Testis (tissue), 2 donors: Measurements from ENCODE around the gene STARD5.

Experiments
- CTCF ChIP-seq, 3 experiments: fragments of 450-650 bp in 2 of 3; fragments of 200-600 bp in 1 of 3; sonication (generic) in 1 of 3; IDR thresholded peaks; one replicate each; pipeline ENCODE4 v1.5.1; 2016 to 2019; ENCODE audit warnings: antibody characterized with exemption in 3 of 3, mild to moderate bottlenecking in 2 of 3, moderate library complexity in 1 of 3
- POLR2A ChIP-seq: fragments of 450-650 bp; IDR thresholded peaks from one replicate; pipeline ENCODE4 v1.6.1; 2017; ENCODE audit warnings: antibody characterized with exemption, mild to moderate bottlenecking, moderate library complexity

GRCh38 chr15:81277851-81278250, 46.1 kb downstream of the STARD5 start:
- TF ChIP-seq CTCF (IDR thresholded peaks at IDR 0.05) = no peak
- no peak for TF ChIP-seq POLR2A
